Omental fat pad (tissue), 4 donors: Measurements from ENCODE around the gene STOX2. TPM values are rescaled to one million over a fixed set of nuclear protein-coding genes. Genes with fewer than 3 reads are reported as not detected.

Source experiments
- ATAC-seq: fragments of 150-250 bp; one replicate; pipeline ENCODE4 v1.9.1; 2016; ENCODE audit warnings: mild to moderate bottlenecking, moderate library complexity; ENCODE audit not compliant: low FRiP score
- DNase-seq: peaks from one replicate; pipeline ENCODE4 v3.0.0-alpha.2; 2019; ENCODE audit warnings: low spot score
- CTCF ChIP-seq, 3 donors: fragments of 450-650 bp; IDR thresholded peaks; one replicate each; pipeline ENCODE4 v1.5.1; 2016 to 2017; ENCODE audit warnings: antibody characterized with exemption in 3 of 3, mild to moderate bottlenecking in 3 of 3, moderate library complexity in 2 of 3
- total RNA-seq, 4 donors: library from RNA; depleted of rRNA; stranded (reverse); fragments of >200 nt; gene quantifications; one replicate each; pipeline ENCODE4 v1.1.0, GENCODE V29; 2016

The STOX2 gene
- total RNA-seq, 4 donors from 2014 or later = 1.3 to 20.8 (median 4.7) TPM

GRCh38 chr4:183875251-183875825 is 29.8 kb upstream of the STOX2 start:
- no peak for TF ChIP-seq CTCF (IDR thresholded peaks at IDR 0.05)
- DNase-seq (no peak), ATAC-seq (no peak)

GRCh38 chr4:183876268-183876934 is 28.7 kb upstream of the STOX2 start:
- DNase-seq = peak; percentile 66

GRCh38 chr4:183878251-183878970 is 26.7 kb upstream of the STOX2 start:
- TF ChIP-seq CTCF (IDR thresholded peaks at IDR 0.05) = no peak
- DNase-seq (no peak), ATAC-seq (no peak)

More at GRCh38 chr4:183876268-183876934, 28.7 kb upstream of the STOX2 start:
- TF ChIP-seq CTCF (IDR thresholded peaks at IDR 0.05) = no peak
- ATAC-seq = peak; percentile 98

- no peak for DNase-seq
- ATAC-seq = no peak
- no peak for TF ChIP-seq CTCF (IDR thresholded peaks at IDR 0.05)
Observed at GRCh38 chr4:183885205-183885720, 19.8 kb upstream of the STOX2 start.

- no peak for ATAC-seq
- DNase-seq = no peak
Observed at GRCh38 chr4:183887351-183887750, 17.8 kb upstream of the STOX2 start.

GRCh38 chr4:183888564-183888963 is 16.5 kb upstream of the STOX2 start:
- no peak for ATAC-seq
- TF ChIP-seq CTCF (IDR thresholded peaks at IDR 0.05) = no peak
- no peak for DNase-seq

More at GRCh38 chr4:183887351-183887750, 17.8 kb upstream of the STOX2 start:
- no peak for TF ChIP-seq CTCF (IDR thresholded peaks at IDR 0.05)
